Loucy (cell line): ENCODE measurements around the gene GTF2A1L.

Source experiments
- H2AFZ ChIP-seq: fragments of 200-600 bp; sonication (generic); 2 replicates; pipeline ENCODE4 v1.6.0; 2016; ENCODE audit warnings: antibody characterized with exemption, mild to moderate bottlenecking, low read length, moderate library complexity
- H3F3A ChIP-seq: fragments of 200-600 bp; 2 replicates; pipeline ENCODE4 v1.6.0; 2016; ENCODE audit warnings: antibody characterized with exemption, low read depth, mild to moderate bottlenecking
- H3K27me3 ChIP-seq: fragments of 200-600 bp; sonication (generic); 2 replicates; pipeline ENCODE4 v1.6.1; 2014; ENCODE audit warnings: low read length, mild to moderate bottlenecking; ENCODE audit not compliant: insufficient read depth, poor library complexity, severe bottlenecking
- H3K36me3 ChIP-seq: fragments of 200-600 bp; sonication (generic); 2 replicates; pipeline ENCODE4 v1.6.1; 2016; ENCODE audit warnings: low read length; ENCODE audit not compliant: insufficient read depth
- H3K4me1 ChIP-seq: fragments of 200-600 bp; sonication (generic); 2 replicates; pipeline ENCODE4 v1.5.1; 2014; ENCODE audit warnings: low read length, mild to moderate bottlenecking; ENCODE audit not compliant: insufficient read depth, poor library complexity, severe bottlenecking
- H3K4me2 ChIP-seq: fragments of 200-600 bp; sonication (generic); 2 replicates; pipeline ENCODE4 v1.6.0; 2014; ENCODE audit warnings: antibody characterized with exemption, low read length, low read depth, mild to moderate bottlenecking; ENCODE audit not compliant: poor library complexity, severe bottlenecking
- H3K4me3 ChIP-seq: fragments of 200-600 bp; sonication (generic); 2 replicates; pipeline ENCODE4 v1.5.1; 2014; ENCODE audit warnings: low read length, mild to moderate bottlenecking, mixed read lengths; ENCODE audit not compliant: poor library complexity, severe bottlenecking
- H3K79me2 ChIP-seq: fragments of 200-600 bp; sonication (generic); 2 replicates; pipeline ENCODE4 v1.6.1; 2014; ENCODE audit warnings: low read length; ENCODE audit not compliant: insufficient read depth
- H3K9ac ChIP-seq: fragments of 200-600 bp; sonication (generic); 2 replicates; pipeline ENCODE4 v1.6.0; 2014; ENCODE audit warnings: mild to moderate bottlenecking, low read depth, low read length, moderate library complexity; ENCODE audit not compliant: poor library complexity, severe bottlenecking
- H3K9me2 ChIP-seq: fragments of 200-600 bp; sonication (generic); replicated peaks from 2 replicates; pipeline ENCODE4 v1.6.1; 2016; ENCODE audit warnings: low read depth, low read length, mixed read lengths
- H3K9me3 ChIP-seq: fragments of 200-600 bp; sonication (generic); 2 replicates; pipeline ENCODE4 v1.6.1; 2014; ENCODE audit warnings: mild to moderate bottlenecking, antibody characterized with exemption, low read length, low read depth; ENCODE audit not compliant: insufficient read depth
- H4K20me1 ChIP-seq: fragments of 200-600 bp; sonication (generic); 2 replicates; pipeline ENCODE4 v1.6.0; 2014; ENCODE audit warnings: antibody characterized with exemption, low read length, mild to moderate bottlenecking; ENCODE audit not compliant: insufficient read depth, poor library complexity, severe bottlenecking
- CTCF ChIP-seq: fragments of 200-600 bp; sonication (generic); conservative IDR thresholded peaks from 2 replicates; pipeline ENCODE4 v1.5.1; 2014; ENCODE audit warnings: mild to moderate bottlenecking, antibody characterized with exemption, low read length
- EZH2phosphoT487 ChIP-seq: fragments of 200-600 bp; IDR thresholded peaks from 2 replicates; pipeline ENCODE4 v1.6.1; 2018; ENCODE audit warnings: antibody characterized with exemption, mild to moderate bottlenecking, moderate library complexity, borderline replicate concordance

GTF2A1L gene

GRCh38 chr2:48668992-48669391, 51.3 kb downstream of the GTF2A1L start:
- Histone ChIP-seq H3K4me2 (no peak overlapping the region), H3K9me2 (no peaks in the 10 kb centered on the region), H3K4me3 (no peak overlapping the region), H2AFZ (0 out of 2 replicates have a peak overlapping the region, but pooled peaks have one; percentile 43), H3K79me2 (no peaks in the 10 kb centered on the region), H3K36me3 (no peaks in the 10 kb centered on the region), H3K4me1 (no peaks in the 10 kb centered on the region), H3K27me3 (no peaks in the 10 kb centered on the region), H3K9ac (no peak overlapping the region), H3K9me3 (no peaks in the 10 kb centered on the region), H3F3A (no peaks in the 10 kb centered on the region), H4K20me1 (no peaks in the 10 kb centered on the region)
- TF ChIP-seq EZH2phosphoT487 (no peak), CTCF (no peak)

- Histone ChIP-seq H3K4me3 (no peak overlapping the region), H3K36me3 (no peaks in the 10 kb centered on the region), H2AFZ (no peak overlapping the region), H3F3A (no peaks in the 10 kb centered on the region), H3K4me1 (no peaks in the 10 kb centered on the region), H3K9me3 (no peaks in the 10 kb centered on the region), H3K79me2 (no peaks in the 10 kb centered on the region), H3K9ac (no peak overlapping the region), H3K27me3 (no peaks in the 10 kb centered on the region), H3K9me2 (no peaks in the 10 kb centered on the region), H3K4me2 (no peak overlapping the region), H4K20me1 (no peaks in the 10 kb centered on the region)
- TF ChIP-seq EZH2phosphoT487 (no peak), CTCF (no peak)
These were observed 55.9 kb downstream of the GTF2A1L start for GRCh38 chr2:48673581-48673980.

- no peak for TF ChIP-seq CTCF
- TF ChIP-seq EZH2phosphoT487, result no peak
- H3K4me3 ChIP-seq, result no peak overlapping the region
- no peak overlapping the region for H3K4me2 ChIP-seq
- no peak overlapping the region for H3K9ac ChIP-seq
- no peaks in the 10 kb centered on the region for H3K9me2 ChIP-seq
- no peaks in the 10 kb centered on the region for H3K9me3 ChIP-seq
- no peaks in the 10 kb centered on the region for H3K36me3 ChIP-seq
- no peaks in the 10 kb centered on the region for H3F3A ChIP-seq
- H3K27me3 ChIP-seq, result no peaks in the 10 kb centered on the region
- no peaks in the 10 kb centered on the region for H3K4me1 ChIP-seq
- H3K79me2 ChIP-seq, result no peaks in the 10 kb centered on the region
- H2AFZ ChIP-seq, result no peak overlapping the region
- no peaks in the 10 kb centered on the region for H4K20me1 ChIP-seq
These were observed 57.3 kb downstream of the GTF2A1L start for GRCh38 chr2:48674933-48675332.
